GM19238 (cell line): ENCODE measurements around the gene SUMO2.
"Not testable (repeated sequence)": the region's sequence is repeated elsewhere in the genome, so short reads cannot be mapped to it uniquely, and the experiment has no call there.

ENCODE experiments used
- DNase-seq: peaks from one replicate; pipeline ENCODE4 v3.0.0; 2011; ENCODE audit warnings: low spot score; ENCODE audit not compliant: insufficient read length

The SUMO2 gene

GRCh38 chr17:75181608-75182318 lies 996 bp downstream of the SUMO2 start:
- DNase-seq, result no peak

- no peak for DNase-seq
Observed at GRCh38 chr17:75181110-75181509, 1.6 kb downstream of the SUMO2 start.

GRCh38 chr17:75178453-75178852 lies 4.3 kb downstream of the SUMO2 start:
- no peak for DNase-seq

- DNase-seq, result no peak
Observed at GRCh38 chr17:75176625-75177024, 6.1 kb downstream of the SUMO2 start.

- DNase-seq, result no peak
Observed at GRCh38 chr17:75174996-75175395, 7.8 kb downstream of the SUMO2 start.

GRCh38 chr17:75173526-75173925 lies 9.2 kb downstream of the SUMO2 start:
- no peak for DNase-seq

GRCh38 chr17:75168998-75169397 lies 13.8 kb downstream of the SUMO2 start:
- no peak for DNase-seq

- DNase-seq, result not testable (repeated sequence)
Observed at GRCh38 chr17:75164606-75165005, 18.2 kb downstream of the SUMO2 start.

GRCh38 chr17:75163074-75163473 lies 19.7 kb downstream of the SUMO2 start:
- no peak for DNase-seq

GRCh38 chr17:75160211-75160610 lies 22.5 kb downstream of the SUMO2 start:
- DNase-seq, result no peak

- no peak for DNase-seq
Observed at GRCh38 chr17:75159196-75160031, 23.3 kb downstream of the SUMO2 start.

- DNase-seq, result not testable (repeated sequence)
Observed at GRCh38 chr17:75158480-75158879, 24.3 kb downstream of the SUMO2 start.

GRCh38 chr17:75155191-75155601 lies 27.6 kb downstream of the SUMO2 start:
- no peak for DNase-seq

- peak; percentile 96 for DNase-seq
Observed at GRCh38 chr17:75154195-75155106, 28.3 kb downstream of the SUMO2 start, which contains the start of gene JPT1. TSS of gene JPT1 (minus strand) at chr17:75154512. CDS start at chr17:75154397, 115 bp downstream.

- no peak for DNase-seq
Observed at GRCh38 chr17:75153780-75154194, 29.0 kb downstream of the SUMO2 start.

- peak; percentile 22 for DNase-seq
Observed at GRCh38 chr17:75152922-75153779, 29.6 kb downstream of the SUMO2 start.

GRCh38 chr17:75152523-75152921 lies 30.2 kb downstream of the SUMO2 start:
- no peak for DNase-seq

GRCh38 chr17:75151930-75152329 lies 30.8 kb downstream of the SUMO2 start:
- no peak for DNase-seq

- DNase-seq, result no peak
Observed at GRCh38 chr17:75147878-75148546, 34.7 kb downstream of the SUMO2 start.

- DNase-seq, result no peak
Observed at GRCh38 chr17:75146592-75146991, 36.2 kb downstream of the SUMO2 start.
